ENCODE measurements around the gene FEN1.

Gene FEN1

GRCh38 chr11:61820174-61820573 lies 27.5 kb downstream of the FEN1 start:
- no peak for DNase-seq (ENCODE audit: low read depth)

GRCh38 chr11:61826930-61827570 lies 34.3 kb downstream of the FEN1 start:
- no peak for DNase-seq (ENCODE audit: low read depth)

- DNase-seq (ENCODE audit: low read depth) = peak; percentile 90
Observed at GRCh38 chr11:61827571-61828378, 35.1 kb downstream of the FEN1 start, which contains the start of gene FADS2. Gene FADS2, plus strand, starts transcription at chr11:61828300. Its CDS starts 91 bp downstream, at chr11:61828391.

DNA sequence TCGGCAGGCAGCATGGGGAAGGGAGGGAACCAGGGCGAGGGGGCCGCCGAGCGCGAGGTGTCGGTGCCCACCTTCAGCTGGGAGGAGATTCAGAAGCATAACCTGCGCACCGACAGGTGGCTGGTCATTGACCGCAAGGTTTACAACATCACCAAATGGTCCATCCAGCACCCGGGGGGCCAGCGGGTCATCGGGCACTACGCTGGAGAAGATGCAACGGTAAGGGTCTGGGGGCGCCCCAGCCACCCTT lies 35.6 kb downstream of the FEN1 start:
- DNase-seq (ENCODE audit: low read depth) = no peak

DNA sequence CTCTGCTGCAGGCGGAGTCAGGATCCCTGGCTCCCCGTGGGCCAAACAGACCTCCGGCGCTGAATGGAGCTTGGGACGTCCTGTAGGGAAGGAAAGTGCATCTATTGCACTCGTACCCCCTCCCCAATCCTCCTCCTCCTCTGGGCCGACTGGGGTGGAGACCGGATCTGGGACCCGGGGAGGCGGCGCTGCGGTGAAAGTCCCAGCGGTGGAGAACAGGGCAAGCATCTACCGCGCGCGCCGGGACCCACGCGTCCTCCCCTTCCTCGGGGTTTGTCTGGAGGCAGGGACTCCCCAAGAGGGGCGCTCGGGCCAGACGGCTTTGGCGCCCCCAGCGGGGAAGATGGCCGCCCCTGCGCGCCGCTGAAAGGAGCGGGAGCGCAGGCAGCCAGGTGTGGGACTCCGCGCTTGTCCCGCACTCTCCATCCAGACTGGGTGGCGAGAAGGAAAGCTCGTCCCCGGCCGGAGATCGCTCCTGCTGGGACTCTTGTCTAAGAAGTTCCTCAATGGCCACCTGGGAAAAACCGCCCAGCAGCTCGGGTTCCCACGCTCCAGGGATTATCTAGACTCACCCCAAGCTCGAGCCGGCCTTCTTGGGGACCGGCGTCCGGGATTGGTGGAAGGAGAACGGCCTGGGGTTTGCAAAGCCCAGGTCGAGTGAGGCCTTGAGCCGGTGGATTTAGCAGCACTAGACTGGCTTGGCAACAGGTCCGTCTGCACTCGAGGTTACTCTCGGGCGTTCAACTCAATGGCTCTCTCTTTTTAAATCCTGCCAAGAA lies 36.1 kb downstream of the FEN1 start:
- no peak for DNase-seq (ENCODE audit: low read depth)

GRCh38 chr11:61829806-61830205 lies 37.1 kb downstream of the FEN1 start:
- DNase-seq (ENCODE audit: low read depth) = no peak

GRCh38 chr11:61830237-61831105 lies 37.8 kb downstream of the FEN1 start:
- no peak for DNase-seq (ENCODE audit: low read depth)

GRCh38 chr11:61832207-61832606 lies 39.5 kb downstream of the FEN1 start:
- DNase-seq (ENCODE audit: low read depth) = no peak

DNA sequence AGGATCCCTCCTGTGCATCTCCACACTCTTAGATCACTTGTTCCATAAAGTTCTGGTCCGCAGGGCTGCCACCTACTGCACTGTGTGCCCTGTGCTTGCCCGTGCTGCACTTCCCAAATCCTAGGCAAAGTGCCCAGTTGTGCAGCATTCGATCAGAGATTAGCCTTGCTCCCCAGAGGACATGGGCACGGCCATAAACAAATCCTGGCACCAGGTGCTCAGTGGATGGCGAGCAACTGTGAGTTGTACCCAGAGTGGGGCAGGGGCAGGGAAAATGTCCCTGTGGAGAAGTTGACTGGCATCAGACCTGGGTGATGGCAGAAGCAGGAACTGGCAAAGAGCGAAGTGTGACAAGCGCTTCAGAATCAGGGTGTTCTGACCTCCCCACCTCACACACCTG lies 40.0 kb downstream of the FEN1 start:
- no peak for DNase-seq (ENCODE audit: low read depth)

GRCh38 chr11:61833471-61833870 lies 40.8 kb downstream of the FEN1 start:
- DNase-seq (ENCODE audit: low read depth) = no peak

DNA sequence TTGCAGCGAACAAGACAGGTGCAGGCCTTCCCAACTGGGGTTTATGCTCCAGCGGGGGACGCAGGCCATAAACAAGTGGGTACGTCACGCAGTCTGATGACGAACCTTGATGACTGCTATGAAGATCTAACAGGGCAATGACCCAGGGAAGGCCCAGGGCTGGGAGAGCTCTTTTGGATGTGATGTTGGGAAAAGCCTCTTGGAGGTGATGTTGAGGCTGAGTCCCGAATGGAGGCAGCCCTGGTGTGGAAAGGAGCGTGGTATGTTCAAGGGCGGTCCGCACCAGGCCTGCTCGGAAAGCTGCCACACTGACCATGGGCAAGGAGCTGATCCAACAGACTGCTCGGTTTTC lies 41.2 kb downstream of the FEN1 start:
- DNase-seq (ENCODE audit: low read depth) = no peak

DNA sequence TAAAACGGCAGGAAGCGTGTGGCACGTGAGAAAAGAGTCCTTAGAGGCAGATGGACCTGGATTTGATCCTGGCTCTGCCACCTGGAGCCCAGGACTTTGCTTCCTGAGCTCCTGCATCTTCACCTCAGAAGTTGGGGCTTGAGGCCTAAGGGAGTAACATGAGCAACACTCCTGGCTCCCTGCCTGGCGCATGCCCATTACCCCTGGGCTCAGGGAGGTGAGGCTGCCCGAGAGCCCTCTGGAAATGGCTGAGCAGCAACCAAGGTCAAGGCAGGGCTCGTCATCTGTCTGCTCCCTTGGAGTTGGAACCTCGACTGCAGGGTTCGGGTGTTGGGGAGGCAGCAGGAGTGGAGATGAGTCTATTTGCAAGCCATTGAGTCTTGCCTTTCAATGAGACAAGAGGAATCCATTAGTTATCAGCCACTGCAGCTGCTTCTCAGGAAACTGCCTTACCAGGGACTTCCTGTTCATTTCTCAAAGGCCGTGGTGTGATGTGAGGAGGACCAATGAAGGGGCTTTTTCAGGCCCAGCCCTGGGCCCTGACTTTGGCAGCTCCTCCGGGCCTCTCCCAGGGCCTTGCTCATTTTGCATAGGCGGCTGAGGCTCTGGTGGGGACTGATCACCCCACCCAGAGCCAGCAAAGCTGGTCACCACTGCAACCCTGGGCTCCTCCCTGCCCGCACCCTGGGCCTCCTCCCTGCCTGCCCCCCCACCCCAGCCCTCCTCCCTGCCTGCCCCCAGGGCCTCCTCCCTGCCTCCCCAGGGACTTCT lies 41.8 kb downstream of the FEN1 start:
- peak; percentile 88 for DNase-seq (ENCODE audit: low read depth)

DNA sequence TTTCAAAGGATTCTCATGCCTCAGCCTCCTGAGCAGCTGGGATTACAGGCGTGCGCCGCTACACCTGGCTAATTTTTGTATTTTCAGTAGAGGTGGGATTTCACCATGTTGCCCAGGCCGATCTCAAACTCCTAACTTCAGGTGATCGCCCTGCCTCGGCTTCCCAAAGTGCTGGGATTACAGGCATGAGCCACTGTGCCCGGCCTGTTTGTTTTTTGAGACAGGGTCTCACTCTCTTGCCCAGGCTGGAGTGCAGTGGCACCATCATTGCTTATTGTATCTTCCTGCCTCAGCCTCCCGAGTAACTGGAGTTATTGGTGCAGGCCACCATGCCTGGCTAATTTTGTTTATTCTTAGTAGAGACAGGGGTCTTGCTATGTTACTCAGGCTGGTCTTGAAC lies 43.5 kb downstream of the FEN1 start:
- no peak for DNase-seq (ENCODE audit: low read depth)

DNA sequence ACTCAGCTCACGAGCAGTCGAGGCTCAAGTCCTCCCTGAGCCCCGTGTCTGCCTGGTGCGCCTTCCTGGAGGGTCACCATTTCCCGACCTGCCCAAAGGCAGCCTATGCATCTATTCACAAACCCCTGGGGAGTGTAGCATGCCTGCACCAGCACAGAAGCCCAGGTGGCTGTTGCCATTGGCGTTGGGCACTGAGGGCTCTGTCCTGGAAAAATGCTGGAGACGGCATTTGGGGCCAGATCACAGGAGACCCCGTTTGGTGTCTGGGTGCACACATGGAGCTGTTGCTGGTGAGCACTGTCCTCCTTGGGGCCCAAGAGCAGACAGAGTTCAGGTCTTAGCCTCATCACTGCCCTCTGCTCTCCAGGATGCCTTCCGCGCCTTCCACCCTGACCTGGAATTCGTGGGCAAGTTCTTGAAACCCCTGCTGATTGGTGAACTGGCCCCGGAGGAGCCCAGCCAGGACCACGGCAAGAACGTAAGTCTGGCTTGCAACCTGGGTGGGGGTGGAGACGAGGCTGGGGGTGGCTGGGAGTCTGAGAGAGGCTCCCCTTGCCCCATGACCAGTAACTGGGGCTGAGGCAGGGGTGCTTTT lies 44.8 kb downstream of the FEN1 start:
- no peak for DNase-seq (ENCODE audit: low read depth)

- no peak for DNase-seq (ENCODE audit: low read depth)
Observed at GRCh38 chr11:61838501-61838900, 45.8 kb downstream of the FEN1 start.

- no peak for DNase-seq (ENCODE audit: low read depth)
Observed at GRCh38 chr11:61838921-61839320, 46.2 kb downstream of the FEN1 start.

- no peak for DNase-seq (ENCODE audit: low read depth)
Observed at GRCh38 chr11:61839742-61840141, 47.0 kb downstream of the FEN1 start.

GRCh38 chr11:61840371-61840770 lies 47.7 kb downstream of the FEN1 start:
- no peak for DNase-seq (ENCODE audit: low read depth)

- peak; percentile 90 for DNase-seq (ENCODE audit: low read depth)
Observed at GRCh38 chr11:61841636-61842527, 49.2 kb downstream of the FEN1 start.

DNA sequence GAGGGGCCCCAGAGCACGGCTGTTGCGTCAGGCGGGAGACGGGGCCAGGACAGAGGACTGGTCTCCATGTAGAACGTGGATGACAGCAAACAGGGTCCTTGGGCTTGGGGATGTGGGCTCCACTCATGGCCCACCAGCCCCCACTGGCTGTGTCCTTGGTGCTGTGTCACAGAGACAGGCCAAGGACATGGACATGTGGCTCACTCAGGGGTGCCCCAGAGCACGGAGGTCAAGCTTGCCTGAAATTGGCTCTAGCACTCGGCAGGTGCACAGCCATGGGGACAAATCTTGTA lies 49.8 kb downstream of the FEN1 start:
- DNase-seq (ENCODE audit: low read depth) = no peak
